GM21515 (cell line): Measurements from ENCODE around the gene SETD3.

Source experiments
- ATAC-seq: cut with Tn5 transposase; IDR thresholded peaks from one replicate; pipeline ENCODE4 v1.9.1; 2021; ENCODE audit not compliant: unreplicated experiment

SETD3 gene

GRCh38 chr14:99516871-99517642, 36.4 kb upstream of the SETD3 start:
- no peak for ATAC-seq

- no peak for ATAC-seq
These were observed 35.7 kb upstream of the SETD3 start for GRCh38 chr14:99516156-99516870.

- no peak for ATAC-seq
These were observed 34.9 kb upstream of the SETD3 start for GRCh38 chr14:99515301-99516155.

- ATAC-seq, result no peak
These were observed 34.1 kb upstream of the SETD3 start for GRCh38 chr14:99514552-99515300.

DNA sequence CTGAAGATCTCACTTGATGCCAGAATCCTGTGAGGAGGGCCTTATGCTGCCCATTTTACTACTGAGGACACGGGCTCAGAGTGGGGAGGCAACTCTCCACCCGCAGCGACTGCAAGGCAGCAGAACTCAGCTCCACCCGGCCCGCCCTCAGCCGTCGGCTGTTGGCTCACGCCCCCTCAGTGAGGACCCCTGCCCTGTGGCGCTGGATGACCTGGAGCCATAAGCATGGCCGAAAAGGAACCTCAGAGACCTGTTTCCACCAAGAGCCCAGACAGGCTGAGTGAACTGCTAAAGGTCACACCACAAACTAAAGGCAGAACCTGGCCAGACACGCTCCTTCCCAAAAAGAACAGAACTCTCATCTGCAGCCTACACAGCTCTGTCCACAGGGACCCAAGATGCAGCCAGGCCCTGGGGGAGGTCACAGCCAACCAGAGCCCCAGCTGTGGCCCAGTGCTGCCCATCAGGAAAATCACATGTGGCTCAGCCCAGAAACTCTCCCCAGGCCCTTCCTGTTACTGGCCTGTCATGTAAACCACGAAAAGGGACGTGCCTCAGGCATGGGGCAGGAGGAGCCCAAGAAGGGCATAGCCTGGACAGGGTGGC, 33.4 kb upstream of the SETD3 start:
- no peak for ATAC-seq

DNA sequence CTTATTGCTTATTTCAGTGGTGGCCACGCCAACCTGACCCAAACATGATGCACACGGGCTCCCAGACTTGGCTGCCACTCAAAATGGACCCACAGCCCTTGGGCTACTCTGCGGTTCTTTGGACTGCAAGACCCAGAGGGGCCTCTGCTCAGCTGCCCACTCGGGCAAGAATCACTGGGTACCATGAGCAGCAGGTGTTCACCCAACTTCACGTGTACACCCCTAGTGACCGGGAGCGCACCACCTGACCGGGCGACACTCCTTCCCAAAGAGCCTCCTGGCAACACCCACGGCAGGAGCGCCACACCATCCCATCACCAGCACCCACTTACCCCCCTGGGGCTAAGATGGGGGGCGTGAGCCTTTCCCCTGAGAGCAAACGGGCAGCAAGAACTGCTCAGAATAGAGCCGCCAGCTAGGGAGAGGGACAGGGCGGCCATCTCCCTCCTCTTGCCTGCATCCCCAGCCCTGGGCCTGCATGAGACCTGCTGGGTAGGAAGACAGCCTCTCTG, 32.6 kb upstream of the SETD3 start:
- ATAC-seq, result no peak

DNA sequence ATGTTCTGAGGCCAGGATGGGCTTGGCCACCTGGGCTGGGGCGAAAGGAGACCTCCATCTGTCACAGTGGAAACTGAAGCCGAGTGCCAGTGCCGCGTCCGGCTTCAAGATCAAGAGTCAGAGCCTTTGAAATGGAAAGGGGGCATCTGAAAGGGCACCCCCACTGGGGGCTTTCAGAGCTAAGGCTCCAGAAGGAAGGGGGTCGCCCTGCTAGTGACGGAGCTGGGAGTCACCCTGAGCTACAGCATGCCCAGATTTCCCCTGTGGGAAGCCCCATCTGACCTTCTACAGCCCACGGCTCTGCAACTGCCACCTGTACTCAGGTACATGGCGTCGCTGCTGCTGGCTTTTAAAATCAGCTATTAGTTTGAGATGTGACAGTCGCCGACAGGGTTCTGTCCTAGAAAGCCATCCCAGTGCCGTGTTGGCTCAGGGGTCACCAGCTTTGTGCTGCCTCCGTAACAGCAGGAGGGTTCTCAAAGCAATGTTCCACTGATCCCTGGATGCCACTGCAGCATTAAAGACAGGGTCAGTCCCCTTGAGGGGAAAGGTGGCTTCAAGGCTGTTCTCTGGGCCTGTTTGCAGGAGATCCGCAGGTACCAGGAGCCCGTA, 32.0 kb upstream of the SETD3 start:
- no peak for ATAC-seq

DNA sequence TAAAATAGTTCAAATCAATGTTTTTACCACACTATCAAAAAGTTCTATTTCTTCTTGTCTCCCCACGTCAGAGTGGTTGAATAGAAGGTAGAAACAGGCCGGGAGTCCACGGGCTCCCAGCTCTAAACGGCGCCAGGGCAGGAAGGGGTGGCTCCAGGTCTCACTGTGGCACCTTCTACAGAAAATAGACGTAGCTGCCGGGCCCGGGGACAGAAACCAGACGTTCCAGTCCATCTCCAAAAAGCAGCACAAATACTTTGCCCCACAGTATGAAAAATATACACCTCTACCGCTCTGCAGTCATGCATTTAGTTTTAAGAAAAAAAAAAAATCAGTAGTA, 31.4 kb upstream of the SETD3 start:
- no peak for ATAC-seq

GRCh38 chr14:99511421-99512109, 30.9 kb upstream of the SETD3 start:
- no peak for ATAC-seq

DNA sequence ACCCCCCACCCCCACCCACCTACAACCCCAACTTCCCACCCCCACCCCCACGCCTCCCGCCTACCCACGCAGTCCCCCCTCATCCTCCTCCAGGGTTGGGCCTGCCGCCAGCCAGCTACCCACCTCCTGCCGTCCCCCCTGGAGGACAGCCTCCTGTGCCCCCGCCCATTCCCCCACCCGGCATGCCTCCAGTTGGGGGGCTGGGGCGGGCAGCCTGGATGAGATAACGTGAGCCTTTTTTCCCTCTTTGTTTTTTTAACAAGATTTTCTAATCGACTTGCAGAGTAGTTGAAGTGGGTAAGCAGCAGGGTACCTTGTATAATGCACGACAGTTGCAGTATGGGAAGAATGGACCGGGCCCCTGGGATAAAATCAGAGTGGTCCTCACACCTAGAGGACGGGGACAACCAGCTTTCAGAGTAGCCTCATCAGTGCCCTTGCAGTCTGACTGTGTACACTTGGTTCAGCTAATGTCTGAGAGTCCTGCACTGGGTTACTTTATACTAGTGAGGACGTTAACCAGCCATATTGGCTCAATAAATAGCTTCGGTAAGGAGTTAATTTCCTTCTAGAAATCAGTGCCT, 30.0 kb upstream of the SETD3 start:
- ATAC-seq, result no peak

- no peak for ATAC-seq
These were observed 29.4 kb upstream of the SETD3 start for GRCh38 chr14:99509871-99510555.

DNA sequence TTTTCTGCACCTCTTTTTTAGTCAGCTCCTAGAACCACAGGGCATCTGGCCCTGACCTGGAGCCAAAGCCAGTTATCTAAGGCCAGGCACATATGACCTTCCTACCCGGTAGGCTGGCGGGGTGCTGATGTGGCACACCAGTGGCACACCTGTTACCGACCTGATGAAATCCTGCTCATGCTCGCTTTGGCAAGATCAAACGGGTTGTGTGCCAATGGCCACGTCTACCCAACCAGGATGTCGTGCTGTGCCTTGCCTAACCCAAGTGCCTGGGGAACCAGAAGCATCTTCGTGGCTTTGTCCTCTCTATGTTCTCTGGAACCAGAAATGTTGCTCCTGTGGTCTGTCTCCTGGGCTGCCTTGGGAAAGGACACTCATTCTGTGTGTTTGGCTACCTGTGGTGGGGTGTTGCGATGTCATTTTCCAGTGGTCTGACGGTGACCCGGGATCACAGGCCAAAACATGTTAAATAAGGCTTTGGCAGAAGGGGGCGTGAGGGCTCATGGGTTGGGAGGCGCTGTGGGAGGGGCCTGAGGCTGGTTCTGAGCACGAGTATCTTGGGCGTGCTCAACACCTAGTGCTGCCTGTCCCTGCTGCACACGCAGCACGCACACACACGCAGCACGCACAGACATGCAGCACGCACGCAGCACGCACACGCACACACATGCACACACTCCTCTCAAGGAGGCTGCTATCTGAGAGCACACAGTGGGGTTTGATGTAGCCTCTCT, 28.4 kb upstream of the SETD3 start:
- no peak for ATAC-seq

DNA sequence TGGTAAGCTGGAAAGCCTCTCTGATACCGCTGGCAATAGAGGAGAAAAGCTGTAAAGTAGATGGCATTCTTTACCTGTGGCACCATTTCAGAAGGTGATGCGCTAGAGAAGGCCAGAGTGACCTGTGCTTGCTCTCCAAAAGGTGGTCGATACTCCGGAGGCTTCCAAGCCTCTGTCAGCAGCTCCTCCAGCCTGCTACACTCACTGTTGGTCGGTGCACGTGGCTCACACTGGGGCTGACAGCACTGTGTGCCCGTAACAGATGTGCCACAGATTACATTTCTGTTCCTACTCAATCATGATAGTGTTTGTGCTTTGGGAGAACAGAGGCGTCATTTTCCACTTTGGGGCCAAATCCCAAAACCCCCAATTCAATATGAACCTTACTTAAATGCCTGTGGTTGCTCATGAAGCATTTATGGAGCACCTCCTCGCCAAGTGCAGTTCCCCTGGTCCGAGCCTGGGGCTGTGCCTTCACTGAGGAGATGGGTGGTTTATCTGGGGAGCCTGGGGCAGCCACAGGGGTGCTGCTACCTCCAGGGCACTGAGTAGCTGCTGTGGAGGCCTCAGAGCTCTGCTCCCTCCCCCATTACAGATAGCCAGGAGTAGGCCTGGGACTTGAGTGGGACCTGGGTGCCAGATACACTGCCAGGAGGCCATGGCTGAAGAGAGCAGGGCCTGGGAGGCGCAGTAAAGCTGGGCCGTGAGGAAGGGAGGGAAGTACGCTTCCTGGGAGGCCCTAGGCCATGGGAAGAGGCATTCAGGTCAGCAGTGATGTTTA, 27.4 kb upstream of the SETD3 start:
- no peak for ATAC-seq

DNA sequence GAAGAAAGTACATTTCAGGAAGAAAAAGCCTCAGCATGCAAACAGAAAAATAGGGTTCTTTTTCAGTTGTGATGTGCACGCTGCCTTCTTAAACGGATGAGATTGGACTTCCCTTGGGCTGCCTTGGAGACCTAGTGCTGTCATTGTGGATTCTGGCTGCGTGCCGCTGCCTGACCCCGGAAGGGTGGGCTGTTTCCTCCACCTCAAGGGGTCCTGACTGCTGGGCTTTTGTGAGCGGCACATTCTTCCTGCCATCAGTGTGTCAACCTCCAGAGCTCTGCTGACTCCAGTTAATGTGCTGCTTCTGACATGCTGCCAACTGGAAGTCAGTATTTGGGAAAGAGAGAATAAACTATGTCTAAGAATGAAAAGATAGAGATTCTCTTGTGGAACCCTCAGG, 25.6 kb upstream of the SETD3 start:
- ATAC-seq, result no peak

- no peak for ATAC-seq
These were observed 24.4 kb upstream of the SETD3 start for GRCh38 chr14:99505089-99505488.

DNA sequence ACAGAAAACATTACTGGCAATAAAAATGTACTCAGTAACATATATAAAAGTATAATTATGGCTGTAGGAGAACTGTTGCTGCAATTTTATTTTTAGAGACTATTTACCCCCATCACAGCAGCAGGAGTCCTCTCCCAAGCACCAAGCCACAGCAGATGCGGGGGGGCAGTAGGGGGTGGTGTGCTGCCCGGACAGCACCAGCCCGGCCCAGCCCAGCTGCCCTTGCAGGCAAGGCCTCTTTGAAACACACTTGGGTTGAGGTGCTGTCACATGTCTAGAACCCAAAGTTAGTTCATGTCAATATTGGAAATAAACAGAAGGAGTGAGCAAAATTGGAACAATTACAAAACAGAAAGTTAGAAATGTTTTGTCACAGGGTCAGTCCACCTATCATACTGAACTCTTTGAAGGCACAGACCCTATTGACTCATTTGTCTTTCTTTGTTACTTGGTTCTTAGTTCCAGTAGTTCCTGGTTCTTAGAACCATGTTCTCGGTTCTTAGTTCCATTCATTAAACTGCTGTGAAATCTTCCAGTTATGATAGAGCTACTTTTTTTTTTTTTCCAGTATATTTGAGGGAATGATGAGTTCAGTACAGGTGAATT, 23.3 kb upstream of the SETD3 start:
- no peak for ATAC-seq

DNA sequence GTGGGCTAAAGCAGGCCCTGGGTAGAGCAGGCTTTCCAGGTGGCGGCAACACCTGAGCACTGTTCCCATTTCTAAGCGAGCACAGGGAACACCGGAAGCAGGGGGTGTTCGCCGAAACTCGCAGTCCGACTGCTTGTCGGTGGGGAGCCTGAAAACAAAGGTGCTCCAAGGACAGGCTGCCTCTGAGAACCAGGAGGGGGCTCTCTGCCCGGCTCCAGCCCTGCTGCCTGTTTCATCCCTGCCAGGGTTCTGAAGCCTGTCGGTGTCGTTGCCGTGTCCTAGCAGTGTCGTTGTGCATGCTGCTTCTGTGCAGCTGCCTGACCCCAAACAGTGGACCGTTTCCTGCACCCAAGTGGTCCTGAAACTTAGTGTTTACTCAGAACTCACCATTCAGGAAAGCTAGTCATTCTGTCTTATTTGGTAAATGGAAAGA, 22.3 kb upstream of the SETD3 start:
- ATAC-seq, result no peak
